Neural progenitor cell (in vitro differentiated cells): Measurements from ENCODE around the gene ACO2.

Experiments used
- EZH2 ChIP-seq: fragments of 200-600 bp; sonication (generic); IDR thresholded peaks from 2 replicates; pipeline ENCODE4 v1.6.1; 2017; ENCODE audit warnings: antibody characterized with exemption, mild to moderate bottlenecking, moderate library complexity
- EZH2phosphoT487 ChIP-seq: fragments of 200-600 bp; sonication (generic); IDR thresholded peaks from 2 replicates; pipeline ENCODE4 v1.6.1; 2017; ENCODE audit warnings: antibody characterized with exemption
- TF ChIP-seq, protein P1 (sequence below): fragments of 200-600 bp; sonication (generic); IDR thresholded peaks from 2 replicates; pipeline ENCODE4 v1.5.1; 2017; ENCODE audit warnings: antibody characterized with exemption, mild to moderate bottlenecking

DNA sequence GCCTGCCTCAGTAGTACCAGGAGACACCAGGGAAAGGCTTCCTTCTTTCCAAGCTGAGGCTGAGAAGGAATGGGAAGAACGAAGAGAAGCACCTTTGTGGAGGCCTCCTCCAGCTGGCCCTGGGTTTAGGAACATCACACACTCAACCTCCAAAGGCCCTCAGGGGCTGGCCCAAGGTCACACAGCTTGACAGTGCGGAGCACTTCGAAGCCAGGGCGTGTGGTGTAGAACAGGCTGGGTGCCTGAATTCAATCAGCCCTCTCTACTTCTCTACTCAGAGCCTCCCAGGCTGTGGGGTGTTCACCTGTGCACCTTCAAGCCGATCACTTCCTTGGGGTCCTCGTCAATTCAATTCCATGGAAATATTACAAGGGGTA, 91.2 kb downstream of the ACO2 start:
- TF ChIP-seq, protein P1, sequence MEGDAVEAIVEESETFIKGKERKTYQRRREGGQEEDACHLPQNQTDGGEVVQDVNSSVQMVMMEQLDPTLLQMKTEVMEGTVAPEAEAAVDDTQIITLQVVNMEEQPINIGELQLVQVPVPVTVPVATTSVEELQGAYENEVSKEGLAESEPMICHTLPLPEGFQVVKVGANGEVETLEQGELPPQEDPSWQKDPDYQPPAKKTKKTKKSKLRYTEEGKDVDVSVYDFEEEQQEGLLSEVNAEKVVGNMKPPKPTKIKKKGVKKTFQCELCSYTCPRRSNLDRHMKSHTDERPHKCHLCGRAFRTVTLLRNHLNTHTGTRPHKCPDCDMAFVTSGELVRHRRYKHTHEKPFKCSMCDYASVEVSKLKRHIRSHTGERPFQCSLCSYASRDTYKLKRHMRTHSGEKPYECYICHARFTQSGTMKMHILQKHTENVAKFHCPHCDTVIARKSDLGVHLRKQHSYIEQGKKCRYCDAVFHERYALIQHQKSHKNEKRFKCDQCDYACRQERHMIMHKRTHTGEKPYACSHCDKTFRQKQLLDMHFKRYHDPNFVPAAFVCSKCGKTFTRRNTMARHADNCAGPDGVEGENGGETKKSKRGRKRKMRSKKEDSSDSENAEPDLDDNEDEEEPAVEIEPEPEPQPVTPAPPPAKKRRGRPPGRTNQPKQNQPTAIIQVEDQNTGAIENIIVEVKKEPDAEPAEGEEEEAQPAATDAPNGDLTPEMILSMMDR, result no peak
- TF ChIP-seq EZH2 (no peak), EZH2phosphoT487 (no peak)
